Liver (tissue), 9 donors: ENCODE data around the gene MICOS13. TPM values are rescaled to one million over a fixed set of nuclear protein-coding genes. Genes with fewer than 3 reads are reported as not detected.

Source experiments
- DNase-seq: peaks from one replicate; pipeline ENCODE4 v3.0.0-alpha.2; 2017; ENCODE audit warnings: low spot score
- H3K27ac ChIP-seq, 2 donors: one replicate each; pipeline ENCODE4 v1.7.0; 2013; ENCODE audit warnings: inconsistent platforms in 2 of 2, low read length in 2 of 2, control low read depth in 1 of 2, low read depth in 1 of 2, mild to moderate bottlenecking in 1 of 2
- H3K27me3 ChIP-seq, 4 donors: one replicate each; pipeline versions ENCODE4 v1.6.1 to v1.7.0; 2013; ENCODE audit warnings: low read length in 3 of 4, inconsistent platforms in 1 of 4, mild to moderate bottlenecking in 1 of 4, moderate library complexity in 1 of 4; ENCODE audit not compliant: control insufficient read depth in 4 of 4, insufficient read depth in 4 of 4
- H3K36me3 ChIP-seq, 4 donors: one replicate each; pipeline versions ENCODE4 v1.6.1 to v1.7.0; 2013; ENCODE audit warnings: low read length in 3 of 4, mild to moderate bottlenecking in 3 of 4, low read depth in 1 of 4, moderate library complexity in 1 of 4; ENCODE audit not compliant: control insufficient read depth in 4 of 4, insufficient read depth in 3 of 4
- H3K4me1 ChIP-seq, 4 donors: one replicate each; pipeline versions ENCODE4 v1.6.1 to v1.7.0; 2013; ENCODE audit warnings: low read length in 3 of 4, mild to moderate bottlenecking in 3 of 4, moderate library complexity in 1 of 4; ENCODE audit not compliant: control insufficient read depth in 4 of 4, insufficient read depth in 4 of 4
- H3K4me3 ChIP-seq, 3 donors: one replicate each; pipeline versions ENCODE4 v1.6.1 to v1.7.0; 2013; ENCODE audit warnings: low read length in 3 of 3, control low read depth in 1 of 3, low read depth in 1 of 3, mild to moderate bottlenecking in 1 of 3
- H3K9ac ChIP-seq, 2 donors: one replicate each; pipeline ENCODE4 v1.7.0; 2013; ENCODE audit warnings: low read length in 2 of 2, mild to moderate bottlenecking in 2 of 2, moderate library complexity in 2 of 2, control low read depth in 1 of 2, low read depth in 1 of 2
- H3K9me3 ChIP-seq, 4 donors: one replicate each; pipeline versions ENCODE4 v1.6.1 to v1.7.0; 2013; ENCODE audit warnings: low read length in 3 of 4; ENCODE audit not compliant: control insufficient read depth in 4 of 4
- FOXA1 ChIP-seq: IDR thresholded peaks from 2 replicates; pipeline ENCODE4 v1.6.1; 2016; ENCODE audit warnings: antibody characterized with exemption
- GABPA ChIP-seq, 2 donors: IDR thresholded peaks in 1 of 2; conservative IDR thresholded peaks in 1 of 2; 2 replicates each; pipeline ENCODE4 v1.6.1; 2016; ENCODE audit warnings: antibody characterized with exemption in 2 of 2, mild to moderate bottlenecking in 1 of 2, moderate library complexity in 1 of 2
- HNF4A ChIP-seq, 2 donors: conservative IDR thresholded peaks; 2 replicates each; pipeline ENCODE4 v1.6.1; 2016; ENCODE audit warnings: antibody characterized with exemption in 2 of 2, mild to moderate bottlenecking in 2 of 2
- HNF4G ChIP-seq: IDR thresholded peaks from 2 replicates; pipeline ENCODE4 v1.6.1; 2016; ENCODE audit warnings: antibody characterized with exemption
- JUND ChIP-seq, 2 donors: IDR thresholded peaks; 2 replicates each; pipeline ENCODE4 v1.6.1; 2016; ENCODE audit warnings: antibody characterized with exemption in 2 of 2
- NR2F2 ChIP-seq: IDR thresholded peaks from 2 replicates; pipeline ENCODE4 v1.6.1; 2016; ENCODE audit warnings: antibody characterized with exemption
- REST ChIP-seq: IDR thresholded peaks from 2 replicates; pipeline ENCODE4 v1.6.1; 2016; ENCODE audit warnings: antibody characterized with exemption, mild to moderate bottlenecking
- RXRA ChIP-seq, 2 donors: IDR thresholded peaks; 2 replicates each; pipeline ENCODE4 v1.6.1; 2017 to 2018; ENCODE audit warnings: antibody characterized with exemption in 2 of 2, mild to moderate bottlenecking in 1 of 2
- SP1 ChIP-seq: IDR thresholded peaks from 2 replicates; pipeline ENCODE4 v1.6.1; 2018; ENCODE audit warnings: antibody characterized with exemption, mild to moderate bottlenecking
- TAF1 ChIP-seq: conservative IDR thresholded peaks from 2 replicates; pipeline ENCODE4 v1.6.1; 2016; ENCODE audit warnings: antibody characterized with exemption, mild to moderate bottlenecking
- YY1 ChIP-seq: IDR thresholded peaks from 2 replicates; pipeline ENCODE4 v1.6.1; 2016; ENCODE audit warnings: antibody characterized with exemption, mild to moderate bottlenecking
- WGBS: extraction: QIAGEN DNeasy Blood & Tissue Kit; methylation state at CpG from one replicate; pipeline ENCODE4 v1.1.7; 2013; 5-methylcytosine and 5-hydroxymethylcytosine counted together
- polyA plus RNA-seq, 2 donors: library from polyadenylated mRNA; stranded (reverse) in 1 of 2; unstranded in 1 of 2; fragments of 200-250 nt in 1 of 2; fragments of >200 nt in 1 of 2; fragmentation: Nextera tagmentation in 1 of 2; extraction: Ambion mirVana in 1 of 2; gene quantifications; one replicate each; pipeline versions ENCODE4 v1.2.1 to v1.2.3, GENCODE V29; 2013 to 2015
- total RNA-seq, 2 donors: library from RNA; depleted of rRNA; stranded (reverse); fragments of >200 nt; gene quantifications; one replicate each; pipeline ENCODE4 v1.2.3, GENCODE V29; 2014
- TF ChIP-seq, protein P1 (sequence below): IDR thresholded peaks from 2 replicates; pipeline ENCODE4 v1.6.1; 2016; ENCODE audit warnings: antibody characterized with exemption
- TF ChIP-seq, protein P2 (sequence below): fragments of 150-350 bp; IDR thresholded peaks from 2 replicates; pipeline ENCODE4 v1.5.1; 2017; ENCODE audit warnings: improper control_type of control experiment, low read depth, low read length; ENCODE audit not compliant: missing input control
- donor health status: healthy.
- donor health status: healthy.
- donor health status: healthy.
- donor health status: healthy.
- donor health status: healthy.

MICOS13 gene
- total and polyA plus RNA-seq, 4 donors, result 11.5 to 84.0 (median 30.8) TPM

DNA sequence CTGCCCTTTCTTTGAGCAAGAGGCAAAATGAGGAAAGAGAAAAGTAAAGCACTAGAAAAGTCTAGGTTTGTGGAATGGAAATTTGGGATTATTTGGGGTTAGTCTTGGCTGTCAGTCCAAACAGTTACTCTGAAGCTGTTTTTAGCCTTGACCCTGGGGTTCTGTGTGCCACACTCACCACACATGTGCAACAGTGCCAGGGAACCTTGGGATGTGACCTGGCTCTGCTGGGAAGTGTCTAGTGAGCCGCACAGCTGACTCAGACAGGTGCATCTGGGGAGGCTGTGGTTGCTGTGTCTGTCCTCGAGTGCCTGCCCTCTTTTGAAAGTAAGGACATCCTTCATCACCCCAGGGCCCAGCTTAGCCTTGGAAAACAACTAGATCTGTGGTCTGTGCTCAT, 15.8 kb downstream of the MICOS13 start:
- no peaks in the 10 kb centered on the region for H3K9me3 ChIP-seq
- H3K4me1 ChIP-seq, result peaks cover 2 to 21% (median 13%) of the 10 kb centered on the region in 4 donors
- peak overlapping the region; percentile 62 to 64 for H3K27ac ChIP-seq
- no peak overlapping the region for H3K9ac ChIP-seq
- H3K27me3 ChIP-seq, result no peaks in the 10 kb centered on the region
- H3K36me3 ChIP-seq, result peaks cover 33 to 91% (median 61%) of the 10 kb centered on the region in 4 donors
- peak; percentile 57 to 66 for TF ChIP-seq HNF4A (conservative IDR thresholded peaks at IDR 0.05)
- TF ChIP-seq HNF4G, result no peak
- peak; percentile 40 for TF ChIP-seq SP1
- peak; percentile 65 to 77 for TF ChIP-seq RXRA (IDR thresholded peaks at IDR 0.05)
- no peak for TF ChIP-seq FOXA1
- TF ChIP-seq, protein P1, sequence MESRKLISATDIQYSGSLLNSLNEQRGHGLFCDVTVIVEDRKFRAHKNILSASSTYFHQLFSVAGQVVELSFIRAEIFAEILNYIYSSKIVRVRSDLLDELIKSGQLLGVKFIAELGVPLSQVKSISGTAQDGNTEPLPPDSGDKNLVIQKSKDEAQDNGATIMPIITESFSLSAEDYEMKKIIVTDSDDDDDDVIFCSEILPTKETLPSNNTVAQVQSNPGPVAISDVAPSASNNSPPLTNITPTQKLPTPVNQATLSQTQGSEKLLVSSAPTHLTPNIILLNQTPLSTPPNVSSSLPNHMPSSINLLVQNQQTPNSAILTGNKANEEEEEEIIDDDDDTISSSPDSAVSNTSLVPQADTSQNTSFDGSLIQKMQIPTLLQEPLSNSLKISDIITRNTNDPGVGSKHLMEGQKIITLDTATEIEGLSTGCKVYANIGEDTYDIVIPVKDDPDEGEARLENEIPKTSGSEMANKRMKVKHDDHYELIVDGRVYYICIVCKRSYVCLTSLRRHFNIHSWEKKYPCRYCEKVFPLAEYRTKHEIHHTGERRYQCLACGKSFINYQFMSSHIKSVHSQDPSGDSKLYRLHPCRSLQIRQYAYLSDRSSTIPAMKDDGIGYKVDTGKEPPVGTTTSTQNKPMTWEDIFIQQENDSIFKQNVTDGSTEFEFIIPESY, result no peak
- no peak for TF ChIP-seq JUND (IDR thresholded peaks at IDR 0.05)
- no peak for TF ChIP-seq GABPA (IDR thresholded peaks at IDR 0.05 in 1 of 2, conservative IDR thresholded peaks at IDR 0.05 in 1 of 2)
- TF ChIP-seq NR2F2, result no peak
- TF ChIP-seq TAF1, result no peak
- TF ChIP-seq, protein P2, sequence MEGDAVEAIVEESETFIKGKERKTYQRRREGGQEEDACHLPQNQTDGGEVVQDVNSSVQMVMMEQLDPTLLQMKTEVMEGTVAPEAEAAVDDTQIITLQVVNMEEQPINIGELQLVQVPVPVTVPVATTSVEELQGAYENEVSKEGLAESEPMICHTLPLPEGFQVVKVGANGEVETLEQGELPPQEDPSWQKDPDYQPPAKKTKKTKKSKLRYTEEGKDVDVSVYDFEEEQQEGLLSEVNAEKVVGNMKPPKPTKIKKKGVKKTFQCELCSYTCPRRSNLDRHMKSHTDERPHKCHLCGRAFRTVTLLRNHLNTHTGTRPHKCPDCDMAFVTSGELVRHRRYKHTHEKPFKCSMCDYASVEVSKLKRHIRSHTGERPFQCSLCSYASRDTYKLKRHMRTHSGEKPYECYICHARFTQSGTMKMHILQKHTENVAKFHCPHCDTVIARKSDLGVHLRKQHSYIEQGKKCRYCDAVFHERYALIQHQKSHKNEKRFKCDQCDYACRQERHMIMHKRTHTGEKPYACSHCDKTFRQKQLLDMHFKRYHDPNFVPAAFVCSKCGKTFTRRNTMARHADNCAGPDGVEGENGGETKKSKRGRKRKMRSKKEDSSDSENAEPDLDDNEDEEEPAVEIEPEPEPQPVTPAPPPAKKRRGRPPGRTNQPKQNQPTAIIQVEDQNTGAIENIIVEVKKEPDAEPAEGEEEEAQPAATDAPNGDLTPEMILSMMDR, result no peak
- no peak for DNase-seq
- H3K4me3 ChIP-seq, result no peak overlapping the region
- 85% methylated on average over 2 of the region's 2 CpGs for WGBS

DNA sequence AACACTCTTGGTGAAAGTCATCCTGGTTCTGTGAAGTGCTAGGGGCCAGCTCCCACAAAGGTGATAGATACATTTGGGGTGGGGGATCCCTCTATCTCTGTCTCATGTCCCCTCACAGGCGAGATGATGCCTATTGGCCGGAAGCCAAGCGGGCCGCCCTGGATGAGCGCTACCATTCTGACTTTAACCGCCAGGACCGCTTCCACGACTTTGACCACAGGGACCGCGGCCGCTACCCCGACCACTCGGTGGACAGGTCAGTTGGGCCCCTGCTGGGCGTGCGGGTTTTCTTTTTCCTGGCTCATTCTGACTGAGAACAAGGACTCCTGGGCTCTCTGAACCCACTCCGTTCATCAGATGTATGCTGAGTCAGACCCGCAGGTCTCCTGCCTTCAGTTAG, 16.4 kb downstream of the MICOS13 start:
- Histone ChIP-seq H3K27me3 (no peaks in the 10 kb centered on the region), H3K27ac (peak overlapping the region; percentile 32 to 64), H3K4me3 (no peak overlapping the region), H3K9ac (no peak overlapping the region), H3K9me3 (no peaks in the 10 kb centered on the region), H3K4me1 (peaks cover 2 to 21% (median 13%) of the 10 kb centered on the region in 4 donors), H3K36me3 (peaks cover 32 to 89% (median 58%) of the 10 kb centered on the region in 4 donors)
- TF ChIP-seq REST (no peak), YY1 (no peak), HNF4G (no peak), JUND (IDR thresholded peaks at IDR 0.05) (no peak), TAF1 (no peak)
- TF ChIP-seq, protein P2, result no peak
- WGBS, result 96% methylated on average over 17 of the region's 17 CpGs
- DNase-seq, result no peak
